HG02588 (cell line): ENCODE results near the gene NLGN4Y.

Source experiments
- ATAC-seq: cut with Tn5 transposase; IDR thresholded peaks from one replicate; pipeline ENCODE4 v1.9.1; 2021; ENCODE audit warnings: mild to moderate bottlenecking, moderate library complexity; ENCODE audit not compliant: unreplicated experiment

The NLGN4Y gene

GRCh38 chrY:14644157-14644952 is 120.0 kb downstream of the NLGN4Y start:
- no peak for ATAC-seq

GRCh38 chrY:14679181-14679580 is 154.9 kb downstream of the NLGN4Y start:
- ATAC-seq, result no peak

GRCh38 chrY:14694543-14694942 is 170.2 kb downstream of the NLGN4Y start:
- no peak for ATAC-seq

GRCh38 chrY:14708158-14708557 is 183.8 kb downstream of the NLGN4Y start:
- no peak for ATAC-seq

- ATAC-seq, result no peak
Measured at GRCh38 chrY:14741596-14741995, 217.3 kb downstream of the NLGN4Y start.

DNA sequence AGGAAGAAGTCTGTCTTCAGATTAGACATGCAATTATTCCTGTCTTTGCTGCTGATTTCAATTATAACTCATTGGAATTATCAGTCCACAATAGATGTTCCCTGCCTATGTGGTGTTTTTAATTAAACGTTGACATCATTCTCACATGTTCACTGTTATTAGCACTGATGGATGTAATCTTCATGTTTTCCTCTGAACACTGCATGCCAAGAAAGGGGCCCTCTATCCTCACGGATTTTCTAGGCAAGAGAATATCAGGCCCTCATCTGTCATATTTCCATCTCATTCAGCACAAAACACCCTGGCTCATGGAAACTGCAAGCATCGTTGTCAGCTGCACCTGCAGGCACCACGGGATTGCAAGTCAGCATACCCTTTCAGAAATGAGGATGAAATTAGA is 224.0 kb downstream of the NLGN4Y start:
- ATAC-seq, result no peak

GRCh38 chrY:14755571-14755970 is 231.2 kb downstream of the NLGN4Y start:
- ATAC-seq, result no peak

- no peak for ATAC-seq
Measured at GRCh38 chrY:14762903-14763302, 238.6 kb downstream of the NLGN4Y start.

- no peak for ATAC-seq
Measured at GRCh38 chrY:14763600-14763999, 239.3 kb downstream of the NLGN4Y start.

GRCh38 chrY:14778208-14778607 is 253.9 kb downstream of the NLGN4Y start:
- no peak for ATAC-seq

- no peak for ATAC-seq
Measured at GRCh38 chrY:14793104-14793503, 268.8 kb downstream of the NLGN4Y start.

DNA sequence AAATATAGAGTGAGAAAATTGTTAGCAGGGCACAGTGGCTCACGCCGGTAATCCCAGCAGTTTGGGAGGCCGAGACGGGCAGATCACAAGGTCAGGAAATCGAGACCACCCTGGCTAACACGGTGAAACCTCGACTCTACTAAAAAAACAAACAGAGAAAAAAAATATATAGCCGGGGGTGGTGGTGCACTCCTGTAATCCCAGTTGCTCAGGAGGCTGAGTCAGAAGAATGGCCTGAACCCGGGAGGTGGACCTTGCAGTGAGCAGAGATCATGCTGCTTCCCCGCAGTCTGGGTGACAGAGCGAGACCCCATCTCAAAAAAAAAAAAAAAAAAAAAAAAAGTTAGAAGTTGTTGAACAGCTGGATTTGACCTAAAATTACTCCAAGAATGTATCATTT is 269.3 kb downstream of the NLGN4Y start:
- ATAC-seq, result no peak

GRCh38 chrY:14798010-14798409 is 273.7 kb downstream of the NLGN4Y start:
- ATAC-seq, result no peak

- ATAC-seq, result no peak
Measured at GRCh38 chrY:14801096-14801495, 276.8 kb downstream of the NLGN4Y start.

DNA sequence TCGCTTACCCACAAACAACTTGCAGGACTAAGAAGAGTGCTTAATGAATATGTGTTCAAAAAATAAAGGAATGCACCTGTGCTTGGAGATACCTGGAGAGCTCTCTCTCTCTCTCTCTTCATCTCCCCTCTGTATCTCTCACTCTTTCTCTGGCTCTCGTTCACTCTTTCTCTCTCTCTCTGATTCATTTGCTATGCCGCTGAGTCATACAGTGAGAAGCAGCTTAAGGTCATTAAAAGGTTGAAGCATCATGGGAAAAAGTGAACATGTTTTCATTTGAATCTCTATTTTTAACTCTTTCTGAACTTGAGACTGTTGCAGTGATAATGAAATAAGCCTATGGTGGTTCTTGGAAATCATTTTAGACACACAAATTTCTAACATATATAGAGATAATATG is 277.8 kb downstream of the NLGN4Y start:
- ATAC-seq, result no peak

- ATAC-seq, result no peak
Measured at GRCh38 chrY:14804041-14804440, 279.7 kb downstream of the NLGN4Y start.

DNA sequence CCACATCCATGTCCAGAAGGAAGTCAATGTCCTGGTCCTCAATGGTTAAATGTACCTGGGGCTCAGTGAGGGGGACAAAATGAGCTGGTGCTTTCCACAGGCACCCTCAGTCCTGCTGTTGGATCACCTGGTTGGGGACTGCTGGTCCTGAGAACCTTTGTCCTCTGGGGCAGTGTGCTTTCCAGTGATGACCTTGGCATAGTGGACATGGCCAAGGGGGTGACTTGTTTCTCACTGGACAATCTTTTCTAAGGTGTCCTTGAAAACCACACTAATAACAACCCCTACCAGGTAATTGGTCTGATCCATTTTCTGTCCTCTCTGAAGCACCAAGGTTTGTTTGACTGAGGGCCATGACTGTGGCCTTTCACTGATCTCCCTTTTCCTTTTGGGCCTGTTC is 294.1 kb downstream of the NLGN4Y start:
- no peak for ATAC-seq

- no peak for ATAC-seq
Measured at GRCh38 chrY:14822201-14822600, 297.9 kb downstream of the NLGN4Y start.

DNA sequence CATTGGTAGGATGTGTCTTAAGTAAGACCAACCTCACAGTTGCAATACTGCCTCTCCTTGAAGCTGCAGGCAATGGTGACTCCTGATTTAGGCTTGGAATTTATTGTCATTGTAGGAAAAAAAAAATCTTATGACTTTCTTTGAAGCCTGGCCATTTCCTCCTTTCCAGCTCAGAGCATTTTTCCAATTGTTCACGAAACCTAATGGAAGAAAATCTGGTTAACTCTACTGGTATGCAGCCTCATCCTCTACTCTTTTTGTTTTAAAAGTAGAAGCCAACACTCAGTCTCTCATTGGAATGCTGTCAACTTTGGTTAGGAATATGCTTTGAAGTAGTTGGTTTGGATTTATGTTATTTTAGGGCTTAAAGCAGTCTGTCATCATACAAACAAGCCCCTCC is 298.6 kb downstream of the NLGN4Y start:
- ATAC-seq, result no peak

DNA sequence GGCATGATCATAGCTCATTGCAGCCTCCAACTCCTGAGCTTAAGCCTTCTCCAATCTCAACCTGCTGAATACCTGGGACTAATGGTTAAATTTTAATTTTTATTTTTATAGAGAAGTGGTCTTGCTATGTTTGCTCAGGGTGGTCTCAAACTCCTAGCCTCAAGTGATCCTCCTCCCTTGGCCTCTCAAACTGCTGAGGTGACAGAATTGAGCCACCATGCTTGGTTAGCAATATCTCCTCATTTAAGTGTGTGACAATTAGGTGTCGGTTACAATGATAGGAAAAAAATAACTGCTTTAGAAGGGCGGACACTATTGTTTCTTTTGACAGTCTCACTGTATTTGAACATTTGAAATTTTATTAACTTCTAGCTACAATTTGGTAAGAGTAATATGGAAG is 300.3 kb downstream of the NLGN4Y start:
- no peak for ATAC-seq

DNA sequence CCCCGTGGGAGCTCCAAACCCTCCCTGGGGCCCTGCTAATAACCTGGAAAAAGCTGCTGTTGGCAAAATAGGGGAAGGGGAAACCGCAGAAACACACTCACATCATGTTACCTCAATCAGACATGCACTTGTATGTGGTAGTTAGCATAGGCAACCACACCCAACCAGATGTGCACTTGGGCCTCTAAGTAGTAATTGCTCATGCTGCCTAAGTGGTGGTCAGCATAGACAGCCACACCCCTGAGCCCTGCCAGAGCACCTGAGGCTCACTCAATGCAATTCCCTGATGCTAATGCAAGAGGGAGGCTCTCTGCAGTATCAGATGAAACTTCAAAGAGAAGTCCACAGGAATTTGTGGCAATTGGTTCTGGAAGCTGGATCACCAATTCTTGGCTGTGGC is 301.4 kb downstream of the NLGN4Y start:
- no peak for ATAC-seq

DNA sequence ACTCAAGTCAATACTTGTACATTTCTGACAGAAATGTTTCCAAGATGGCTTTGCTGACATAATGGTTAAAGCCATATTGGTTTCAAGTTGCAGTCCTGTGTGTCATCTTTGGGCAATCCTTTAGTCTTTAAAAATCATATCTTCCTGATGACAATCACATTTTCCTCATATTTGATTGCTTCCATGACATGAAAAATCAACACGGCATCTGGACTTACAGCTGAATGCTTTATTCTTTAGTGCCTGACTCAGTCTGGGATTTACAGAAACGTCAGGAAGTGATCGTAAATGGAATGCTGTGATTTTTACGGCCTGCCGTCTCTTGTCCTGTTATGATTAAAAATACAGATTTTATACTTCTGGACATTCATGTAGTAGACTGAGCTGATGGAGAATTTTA is 304.2 kb downstream of the NLGN4Y start:
- ATAC-seq, result no peak

GRCh38 chrY:14829366-14829885 is 305.1 kb downstream of the NLGN4Y start:
- no peak for ATAC-seq
